HepG2 (cell line): ENCODE data around the gene DDHD1. TPM values are rescaled to one million over a fixed set of nuclear protein-coding genes. Genes with fewer than 3 reads are reported as not detected.

Source experiments
- CCDC6 ChIP-seq: sonication (generic); formaldehyde crosslinking; IDR thresholded peaks from 2 replicates; pipeline ENCODE4 v1.8.1; 2022; ENCODE audit warnings: mild to moderate bottlenecking, missing genetic modification reagents, moderate library complexity
- CENPX ChIP-seq: sonication (generic); formaldehyde crosslinking; IDR thresholded peaks from 2 replicates; pipeline ENCODE4 v1.9.0; 2021; ENCODE audit warnings: mild to moderate bottlenecking, missing genetic modification reagents, moderate library complexity
- DMAP1 ChIP-seq: IDR thresholded peaks from 2 replicates; pipeline ENCODE4 v1.6.1; 2016
- MED1 ChIP-seq: sonication (generic); formaldehyde crosslinking; IDR thresholded peaks from 2 replicates; pipeline ENCODE4 v1.4.0; 2020; ENCODE audit warnings: missing genetic modification reagents
- MEF2D ChIP-seq: sonication (generic); formaldehyde crosslinking; IDR thresholded peaks from 2 replicates; pipeline ENCODE4 v1.5.1; 2020; ENCODE audit warnings: mild to moderate bottlenecking, missing genetic modification reagents
- NR2F1 ChIP-seq, 2 experiments: fragments of 450-650 bp in 1 of 2; formaldehyde crosslinking in 1 of 2; IDR thresholded peaks; 2 replicates each; pipeline versions ENCODE4 v1.5.0 to v1.6.1; 2016 to 2020; ENCODE audit warnings: mild to moderate bottlenecking in 1 of 2, missing compliant biosample characterization in 1 of 2, missing genetic modification reagents in 1 of 2, moderate library complexity in 1 of 2
- RFXAP ChIP-seq: sonication (generic); formaldehyde crosslinking; IDR thresholded peaks from 2 replicates; pipeline ENCODE4 v1.4.0; 2020; ENCODE audit warnings: missing genetic modification reagents, borderline replicate concordance
- RORA ChIP-seq: sonication (generic); formaldehyde crosslinking; IDR thresholded peaks from 2 replicates; pipeline ENCODE4 v1.5.0; 2020; ENCODE audit warnings: mild to moderate bottlenecking, missing genetic modification reagents, moderate library complexity
- SIN3A ChIP-seq: IDR thresholded peaks from 2 replicates; pipeline ENCODE4 v1.6.1; 2011; ENCODE audit warnings: low read depth, mild to moderate bottlenecking, control low read depth, low read length, borderline replicate concordance
- ZNF230 ChIP-seq: sonication (generic); formaldehyde crosslinking; IDR thresholded peaks from 2 replicates; pipeline ENCODE4 v1.4.0; 2020; ENCODE audit warnings: mild to moderate bottlenecking, missing genetic modification reagents
- ZNF629 ChIP-seq: sonication (generic); formaldehyde crosslinking; conservative IDR thresholded peaks from 2 replicates; pipeline ENCODE4 v1.5.0; 2020; ENCODE audit warnings: missing genetic modification reagents
- ZNF83 ChIP-seq: sonication (generic); formaldehyde crosslinking; IDR thresholded peaks from 2 replicates; pipeline ENCODE4 v1.4.0; 2020; ENCODE audit warnings: missing genetic modification reagents, mild to moderate bottlenecking, borderline replicate concordance
- polyA plus RNA-seq, 8 experiments: library from polyadenylated mRNA; depleted of rRNA in 3 of 8; stranded (reverse) in 7 of 8; unstranded in 1 of 8; fragments of >200 nt; fragmentation: Illumina TruSeq in 4 of 8; extraction: Trizol in 4 of 8; gene quantifications; 2 replicates each; pipeline versions ENCODE4 v1.2.1 to v1.2.3, GENCODE V29; 2011 to 2016; ENCODE audit warnings: low read depth in 4 of 8, missing spikeins in 1 of 8, mixed read lengths in 1 of 8; ENCODE audit not compliant: insufficient read depth in 1 of 8
- total RNA-seq, 5 experiments: library from RNA; depleted of rRNA; stranded (reverse); fragments of >200 nt; fragmentation: Illumina TruSeq; extraction: Trizol; gene quantifications; 2 replicates each; pipeline ENCODE4 v1.2.3, GENCODE V29; 2016; ENCODE audit warnings: low read depth in 1 of 5
- TF ChIP-seq, protein P1 (sequence below): sonication (generic); formaldehyde crosslinking; IDR thresholded peaks from 2 replicates; pipeline ENCODE4 v1.9.0; 2021; ENCODE audit warnings: missing genetic modification reagents, mild to moderate bottlenecking, borderline replicate concordance
- TF ChIP-seq, protein P2 (sequence below): sonication (generic); formaldehyde crosslinking; IDR thresholded peaks from 2 replicates; pipeline ENCODE4 v1.4.0; 2020; ENCODE audit warnings: missing genetic modification reagents
- TF ChIP-seq, protein P3 (sequence below): sonication (generic); formaldehyde crosslinking; IDR thresholded peaks from 2 replicates; pipeline ENCODE4 v1.4.0; 2020; ENCODE audit warnings: missing genetic modification reagents
- TF ChIP-seq, protein P4 (sequence below): IDR thresholded peaks from 2 replicates; pipeline ENCODE4 v1.6.1; 2016
- TF ChIP-seq, protein P5 (sequence below): sonication (generic); formaldehyde crosslinking; IDR thresholded peaks from 2 replicates; pipeline ENCODE4 v1.9.0; 2022; ENCODE audit warnings: missing genetic modification reagents, mild to moderate bottlenecking, borderline replicate concordance

The DDHD1 gene
- total and polyA plus RNA-seq, 2 of the 13 experiments (the other 11 are each of a cell fraction or from before 2014, with no cell fraction given): 4.6 to 8.3 TPM

DNA sequence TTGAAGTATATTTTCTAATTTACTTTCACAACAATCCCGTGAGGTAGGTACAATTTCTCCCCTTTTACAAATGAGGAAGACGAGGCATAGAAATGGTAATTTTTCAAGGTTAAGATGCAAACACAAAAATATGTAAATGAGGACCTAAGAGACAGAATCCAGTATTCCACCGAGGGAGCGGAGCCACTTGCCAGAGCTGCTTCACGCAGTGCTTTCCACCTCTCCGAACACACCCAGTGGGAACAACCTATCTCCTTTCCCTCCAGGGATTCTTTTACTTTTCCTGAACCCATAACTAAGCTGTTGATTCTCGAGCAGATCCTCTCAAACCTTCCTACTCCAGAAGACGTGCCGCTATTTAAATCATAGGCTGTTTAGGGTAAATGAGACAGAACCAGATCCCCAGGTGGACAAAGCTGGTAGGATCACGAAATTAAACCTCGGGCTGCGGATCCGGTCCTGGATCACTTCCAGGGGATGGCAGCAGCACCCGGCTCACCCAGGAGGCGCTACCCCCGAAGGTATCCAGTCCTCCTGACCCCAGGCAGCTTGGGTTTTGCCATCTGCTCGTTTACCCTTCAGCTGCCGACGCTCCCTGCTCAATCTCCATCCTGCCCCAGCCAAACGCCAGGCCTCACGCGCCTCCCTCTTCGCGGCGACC, 1.5 kb downstream of the DDHD1 start (continued):
- TF ChIP-seq, protein P1, sequence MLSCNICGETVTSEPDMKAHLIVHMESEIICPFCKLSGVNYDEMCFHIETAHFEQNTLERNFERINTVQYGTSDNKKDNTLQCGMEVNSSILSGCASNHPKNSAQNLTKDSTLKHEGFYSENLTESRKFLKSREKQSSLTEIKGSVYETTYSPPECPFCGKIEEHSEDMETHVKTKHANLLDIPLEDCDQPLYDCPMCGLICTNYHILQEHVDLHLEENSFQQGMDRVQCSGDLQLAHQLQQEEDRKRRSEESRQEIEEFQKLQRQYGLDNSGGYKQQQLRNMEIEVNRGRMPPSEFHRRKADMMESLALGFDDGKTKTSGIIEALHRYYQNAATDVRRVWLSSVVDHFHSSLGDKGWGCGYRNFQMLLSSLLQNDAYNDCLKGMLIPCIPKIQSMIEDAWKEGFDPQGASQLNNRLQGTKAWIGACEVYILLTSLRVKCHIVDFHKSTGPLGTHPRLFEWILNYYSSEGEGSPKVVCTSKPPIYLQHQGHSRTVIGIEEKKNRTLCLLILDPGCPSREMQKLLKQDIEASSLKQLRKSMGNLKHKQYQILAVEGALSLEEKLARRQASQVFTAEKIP (CRISPR knock-in tag): no peak
- 0 out of 2 replicates have a peak, but pooled peaks have one; percentile 38 for TF ChIP-seq CCDC6
- TF ChIP-seq ZNF629 (CRISPR knock-in tag): 0 out of 2 replicates have a peak, but pooled peaks have one; percentile 20
- TF ChIP-seq ZNF230 (CRISPR knock-in tag): 0 out of 2 replicates have a peak, but pooled peaks have one; percentile 35
- TF ChIP-seq, protein P2, sequence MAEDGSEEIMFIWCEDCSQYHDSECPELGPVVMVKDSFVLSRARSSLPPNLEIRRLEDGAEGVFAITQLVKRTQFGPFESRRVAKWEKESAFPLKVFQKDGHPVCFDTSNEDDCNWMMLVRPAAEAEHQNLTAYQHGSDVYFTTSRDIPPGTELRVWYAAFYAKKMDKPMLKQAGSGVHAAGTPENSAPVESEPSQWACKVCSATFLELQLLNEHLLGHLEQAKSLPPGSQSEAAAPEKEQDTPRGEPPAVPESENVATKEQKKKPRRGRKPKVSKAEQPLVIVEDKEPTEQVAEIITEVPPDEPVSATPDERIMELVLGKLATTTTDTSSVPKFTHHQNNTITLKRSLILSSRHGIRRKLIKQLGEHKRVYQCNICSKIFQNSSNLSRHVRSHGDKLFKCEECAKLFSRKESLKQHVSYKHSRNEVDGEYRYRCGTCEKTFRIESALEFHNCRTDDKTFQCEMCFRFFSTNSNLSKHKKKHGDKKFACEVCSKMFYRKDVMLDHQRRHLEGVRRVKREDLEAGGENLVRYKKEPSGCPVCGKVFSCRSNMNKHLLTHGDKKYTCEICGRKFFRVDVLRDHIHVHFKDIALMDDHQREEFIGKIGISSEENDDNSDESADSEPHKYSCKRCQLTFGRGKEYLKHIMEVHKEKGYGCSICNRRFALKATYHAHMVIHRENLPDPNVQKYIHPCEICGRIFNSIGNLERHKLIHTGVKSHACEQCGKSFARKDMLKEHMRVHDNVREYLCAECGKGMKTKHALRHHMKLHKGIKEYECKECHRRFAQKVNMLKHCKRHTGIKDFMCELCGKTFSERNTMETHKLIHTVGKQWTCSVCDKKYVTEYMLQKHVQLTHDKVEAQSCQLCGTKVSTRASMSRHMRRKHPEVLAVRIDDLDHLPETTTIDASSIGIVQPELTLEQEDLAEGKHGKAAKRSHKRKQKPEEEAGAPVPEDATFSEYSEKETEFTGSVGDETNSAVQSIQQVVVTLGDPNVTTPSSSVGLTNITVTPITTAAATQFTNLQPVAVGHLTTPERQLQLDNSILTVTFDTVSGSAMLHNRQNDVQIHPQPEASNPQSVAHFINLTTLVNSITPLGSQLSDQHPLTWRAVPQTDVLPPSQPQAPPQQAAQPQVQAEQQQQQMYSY (CRISPR knock-in tag): peak; percentile 84
- TF ChIP-seq, protein P3, sequence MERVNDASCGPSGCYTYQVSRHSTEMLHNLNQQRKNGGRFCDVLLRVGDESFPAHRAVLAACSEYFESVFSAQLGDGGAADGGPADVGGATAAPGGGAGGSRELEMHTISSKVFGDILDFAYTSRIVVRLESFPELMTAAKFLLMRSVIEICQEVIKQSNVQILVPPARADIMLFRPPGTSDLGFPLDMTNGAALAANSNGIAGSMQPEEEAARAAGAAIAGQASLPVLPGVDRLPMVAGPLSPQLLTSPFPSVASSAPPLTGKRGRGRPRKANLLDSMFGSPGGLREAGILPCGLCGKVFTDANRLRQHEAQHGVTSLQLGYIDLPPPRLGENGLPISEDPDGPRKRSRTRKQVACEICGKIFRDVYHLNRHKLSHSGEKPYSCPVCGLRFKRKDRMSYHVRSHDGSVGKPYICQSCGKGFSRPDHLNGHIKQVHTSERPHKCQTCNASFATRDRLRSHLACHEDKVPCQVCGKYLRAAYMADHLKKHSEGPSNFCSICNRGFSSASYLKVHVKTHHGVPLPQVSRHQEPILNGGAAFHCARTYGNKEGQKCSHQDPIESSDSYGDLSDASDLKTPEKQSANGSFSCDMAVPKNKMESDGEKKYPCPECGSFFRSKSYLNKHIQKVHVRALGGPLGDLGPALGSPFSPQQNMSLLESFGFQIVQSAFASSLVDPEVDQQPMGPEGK (CRISPR knock-in tag): no peak
- TF ChIP-seq SIN3A: peak; percentile 3; the same call in 1 of the 2 replicates
- no peak for TF ChIP-seq MED1 (CRISPR knock-in tag)
- TF ChIP-seq DMAP1 (CRISPR knock-in tag): no peak
- TF ChIP-seq, protein P4, sequence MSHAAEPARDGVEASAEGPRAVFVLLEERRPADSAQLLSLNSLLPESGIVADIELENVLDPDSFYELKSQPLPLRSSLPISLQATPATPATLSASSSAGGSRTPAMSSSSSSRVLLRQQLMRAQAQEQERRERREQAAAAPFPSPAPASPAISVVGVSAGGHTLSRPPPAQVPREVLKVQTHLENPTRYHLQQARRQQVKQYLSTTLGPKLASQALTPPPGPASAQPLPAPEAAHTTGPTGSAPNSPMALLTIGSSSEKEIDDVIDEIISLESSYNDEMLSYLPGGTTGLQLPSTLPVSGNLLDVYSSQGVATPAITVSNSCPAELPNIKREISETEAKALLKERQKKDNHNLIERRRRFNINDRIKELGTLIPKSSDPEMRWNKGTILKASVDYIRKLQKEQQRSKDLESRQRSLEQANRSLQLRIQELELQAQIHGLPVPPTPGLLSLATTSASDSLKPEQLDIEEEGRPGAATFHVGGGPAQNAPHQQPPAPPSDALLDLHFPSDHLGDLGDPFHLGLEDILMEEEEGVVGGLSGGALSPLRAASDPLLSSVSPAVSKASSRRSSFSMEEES: no peak
- no peak for TF ChIP-seq ZNF83 (CRISPR knock-in tag)
- no peak for TF ChIP-seq NR2F1 (CRISPR knock-in tag; IDR thresholded peaks at IDR 0.05)
- TF ChIP-seq CENPX (CRISPR knock-in tag): no peak
- TF ChIP-seq, protein P5, sequence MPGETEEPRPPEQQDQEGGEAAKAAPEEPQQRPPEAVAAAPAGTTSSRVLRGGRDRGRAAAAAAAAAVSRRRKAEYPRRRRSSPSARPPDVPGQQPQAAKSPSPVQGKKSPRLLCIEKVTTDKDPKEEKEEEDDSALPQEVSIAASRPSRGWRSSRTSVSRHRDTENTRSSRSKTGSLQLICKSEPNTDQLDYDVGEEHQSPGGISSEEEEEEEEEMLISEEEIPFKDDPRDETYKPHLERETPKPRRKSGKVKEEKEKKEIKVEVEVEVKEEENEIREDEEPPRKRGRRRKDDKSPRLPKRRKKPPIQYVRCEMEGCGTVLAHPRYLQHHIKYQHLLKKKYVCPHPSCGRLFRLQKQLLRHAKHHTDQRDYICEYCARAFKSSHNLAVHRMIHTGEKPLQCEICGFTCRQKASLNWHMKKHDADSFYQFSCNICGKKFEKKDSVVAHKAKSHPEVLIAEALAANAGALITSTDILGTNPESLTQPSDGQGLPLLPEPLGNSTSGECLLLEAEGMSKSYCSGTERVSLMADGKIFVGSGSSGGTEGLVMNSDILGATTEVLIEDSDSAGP: 0 out of 2 replicates have a peak, but pooled peaks have one; percentile 53
- no peak for TF ChIP-seq RORA (CRISPR knock-in tag)
- TF ChIP-seq RFXAP (CRISPR knock-in tag): no peak; the same call in 1 of the 2 replicates
- TF ChIP-seq MEF2D (CRISPR knock-in tag): no peak
